22Rv1 (cell line): ENCODE measurements around the gene INTS1.

Experiments used
- H3K27ac ChIP-seq: fragments of 450-650 bp; 2 replicates; pipeline ENCODE4 v1.5.1; 2017
- CTCF ChIP-seq: fragments of 450-650 bp; IDR thresholded peaks from 2 replicates; pipeline ENCODE4 v1.5.1; 2017; ENCODE audit warnings: mild to moderate bottlenecking
- ZFX ChIP-seq: fragments of 450-650 bp; IDR thresholded peaks from 2 replicates; pipeline ENCODE4 v1.6.1; 2017; ENCODE audit warnings: antibody characterized with exemption, borderline replicate concordance

Gene INTS1

GRCh38 chr7:1503816-1504775, at the start of gene INTS1:
INTS1 (minus strand) TSS chr7:1504389; CDS start chr7:1503960, 429 bp downstream.
- H3K27ac ChIP-seq: peak within 1 kb of the TSS; percentile 77
- TF ChIP-seq ZFX (no peak), CTCF (peak; percentile 99)

GRCh38 chr7:1553512-1554210, 49.5 kb upstream of the INTS1 start:
- peak overlapping the region; percentile 96 for H3K27ac ChIP-seq
- TF ChIP-seq ZFX: no peak
- TF ChIP-seq CTCF: no peak

GRCh38 chr7:1552200-1552599, 48.0 kb upstream of the INTS1 start:
- 0 out of 2 replicates have a peak overlapping the region, but pooled peaks have one; percentile 4 for H3K27ac ChIP-seq
- no peak for TF ChIP-seq ZFX

- H3K27ac ChIP-seq: no peak overlapping the region
- TF ChIP-seq CTCF: no peak
- TF ChIP-seq ZFX: no peak
Measured at GRCh38 chr7:1550846-1551155, 46.6 kb upstream of the INTS1 start.

GRCh38 chr7:1550005-1550845, 46.0 kb upstream of the INTS1 start:
- TF ChIP-seq CTCF (no peak), ZFX (no peak)
- H3K27ac ChIP-seq: no peak overlapping the region

GRCh38 chr7:1549357-1550004, 45.3 kb upstream of the INTS1 start:
- TF ChIP-seq CTCF: no peak
- H3K27ac ChIP-seq: no peak overlapping the region

- TF ChIP-seq ZFX (no peak), CTCF (no peak)
- H3K27ac ChIP-seq: no peak overlapping the region
Measured at GRCh38 chr7:1548944-1549343, 44.8 kb upstream of the INTS1 start.
